DMS153 treated with DMSO at 0.1 percent for 48 hours (cell line): ENCODE data around the gene MOB1B.
"Not testable (repeated sequence)": the region's sequence is repeated elsewhere in the genome, so short reads cannot be mapped to it uniquely, and the experiment has no call there.

Source experiments
- DNase-seq: peaks from one replicate; lab custom pipeline; 2025; ENCODE audit not compliant: unreplicated experiment; lab: John Stamatoyannopoulos, UW

Gene MOB1B

DNA sequence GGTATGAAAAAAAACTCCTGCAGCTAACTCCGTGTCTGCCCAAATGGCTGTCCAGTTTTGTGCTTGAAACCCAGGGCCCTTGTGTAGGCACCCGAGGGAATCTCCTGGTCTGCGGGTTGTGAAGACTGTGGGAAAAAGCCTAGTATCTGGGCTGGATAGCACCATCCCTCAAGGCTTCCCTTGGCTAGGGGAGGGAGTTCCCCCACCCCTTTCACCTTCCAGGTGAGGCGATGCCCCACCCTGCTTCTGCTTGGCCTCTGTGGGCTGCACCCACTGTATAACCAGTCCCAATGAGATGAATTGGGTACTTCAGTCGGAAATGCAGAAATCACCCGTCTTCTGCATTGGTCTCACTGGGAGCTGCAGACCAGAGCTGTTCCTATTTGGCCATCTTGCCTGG lies 102.9 kb downstream of the MOB1B start:
- DNase-seq, result not testable (repeated sequence)

DNA sequence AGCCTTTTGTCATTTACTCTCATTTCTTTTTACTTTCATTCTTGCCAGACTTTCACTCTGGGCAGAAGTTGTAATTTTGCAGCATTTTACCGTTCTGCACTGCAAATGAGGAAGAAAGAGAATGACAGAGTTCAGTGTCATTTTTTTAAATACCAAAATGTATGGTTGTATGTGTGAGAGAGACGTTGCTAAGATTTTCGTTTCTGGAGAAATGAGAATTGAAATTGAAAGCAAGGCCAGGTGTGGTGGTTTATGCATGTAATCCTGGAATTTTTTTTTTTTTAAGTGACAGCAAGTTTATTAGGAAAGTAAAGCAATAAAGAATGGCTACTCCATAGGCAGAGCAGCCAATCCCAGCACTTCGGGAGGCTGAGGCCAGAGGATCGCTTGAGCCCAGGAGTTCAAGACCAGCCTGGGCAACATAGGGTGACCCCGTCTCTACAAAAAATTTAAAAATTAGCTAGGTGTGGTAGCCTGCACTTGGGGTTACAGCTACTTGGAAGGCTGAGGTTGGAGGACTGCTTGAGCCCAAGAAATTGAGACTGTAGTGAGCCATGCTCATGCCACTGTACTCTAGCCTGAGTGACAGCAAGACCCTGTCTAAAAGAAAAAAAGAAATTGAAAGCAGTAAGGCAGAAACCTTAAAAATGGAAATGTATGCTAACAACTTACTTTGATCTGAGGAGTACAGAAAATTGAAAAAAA lies 104.2 kb downstream of the MOB1B start:
- DNase-seq, result no peak

- no peak for DNase-seq
These were observed 106.0 kb downstream of the MOB1B start for GRCh38 chr4:71008196-71008595.

DNA sequence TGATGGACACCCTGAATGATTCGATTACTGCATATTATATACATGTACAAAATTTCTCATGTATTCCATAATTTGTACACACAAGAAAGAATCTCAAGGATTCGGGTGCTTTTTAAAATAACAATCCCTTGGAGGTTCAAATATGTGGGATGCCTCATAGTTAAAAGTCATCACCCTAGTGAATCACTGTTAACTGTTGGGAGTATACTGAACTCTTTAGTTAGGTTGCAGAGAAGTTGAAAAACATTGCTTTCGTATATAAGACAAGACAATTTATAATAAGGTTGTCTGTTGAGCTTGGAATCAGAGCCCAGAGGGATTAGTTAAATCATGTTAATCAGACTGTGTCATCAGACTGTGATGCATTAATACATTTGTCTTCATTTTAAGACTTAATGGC lies 106.9 kb downstream of the MOB1B start:
- no peak for DNase-seq

- DNase-seq, result no peak
These were observed 107.9 kb downstream of the MOB1B start for GRCh38 chr4:71009890-71010588.

- DNase-seq, result no peak
These were observed 109.3 kb downstream of the MOB1B start for GRCh38 chr4:71011451-71011850.

DNA sequence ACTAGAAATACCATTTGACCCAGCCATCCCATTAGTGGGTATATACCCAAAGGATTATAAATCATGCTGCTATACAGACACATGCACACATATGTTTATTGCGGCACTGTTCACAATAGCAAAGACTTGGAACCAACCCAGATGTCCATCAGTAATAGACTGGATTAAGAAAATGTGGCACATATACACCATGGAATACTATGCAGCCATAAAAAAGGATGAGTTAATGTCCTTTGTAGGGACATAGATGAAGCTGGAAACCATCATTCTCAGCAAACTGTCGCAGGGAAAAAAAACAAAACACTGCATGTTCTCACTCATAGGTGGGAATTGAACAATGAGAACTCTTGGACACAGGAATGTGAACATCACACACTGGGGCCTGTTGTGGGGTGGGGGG lies 115.2 kb downstream of the MOB1B start:
- DNase-seq, result not testable (repeated sequence)

- DNase-seq, result no peak
These were observed 118.4 kb downstream of the MOB1B start for GRCh38 chr4:71020611-71021010.

DNA sequence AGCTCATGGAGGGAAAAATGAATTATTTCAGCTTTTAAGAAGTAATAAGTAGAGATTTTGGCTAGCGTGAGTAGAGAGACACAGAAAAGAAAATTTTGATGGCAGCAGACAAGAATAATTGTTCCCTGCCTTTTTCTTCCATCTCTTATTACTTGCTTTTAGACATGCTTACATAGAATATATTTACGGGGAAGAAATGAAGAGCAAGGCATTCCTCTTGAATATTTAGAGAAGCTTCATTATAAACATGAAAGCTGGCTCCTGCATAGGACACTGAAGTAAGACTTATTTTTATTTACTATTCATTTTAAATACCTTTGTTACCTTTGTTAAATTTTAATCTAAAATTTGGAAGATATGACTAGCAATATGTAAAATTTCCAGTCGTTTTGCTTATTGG lies 123.5 kb downstream of the MOB1B start:
- DNase-seq, result no peak

DNA sequence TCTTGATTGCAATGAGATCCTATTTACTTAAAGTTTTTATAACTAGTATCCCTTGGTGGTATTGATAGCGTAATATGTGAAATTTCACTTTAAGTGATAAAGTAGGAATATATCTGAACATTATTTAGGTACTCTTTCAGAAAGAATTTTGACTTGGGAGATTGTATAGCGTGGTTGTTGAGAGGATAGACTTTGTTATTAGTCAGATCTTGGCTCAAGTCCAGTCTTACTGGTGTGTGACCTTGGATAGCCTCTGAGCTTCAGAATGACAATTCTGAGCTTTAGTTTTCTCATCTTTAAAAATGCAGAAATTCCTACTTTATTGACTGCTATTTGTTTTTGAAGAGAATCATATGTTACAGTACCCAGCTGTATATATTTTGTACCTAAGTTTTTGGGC lies 123.9 kb downstream of the MOB1B start:
- DNase-seq, result no peak

GRCh38 chr4:71027611-71028010 lies 125.4 kb downstream of the MOB1B start:
- no peak for DNase-seq

- DNase-seq, result no peak
These were observed 127.3 kb downstream of the MOB1B start for GRCh38 chr4:71029504-71029903.

DNA sequence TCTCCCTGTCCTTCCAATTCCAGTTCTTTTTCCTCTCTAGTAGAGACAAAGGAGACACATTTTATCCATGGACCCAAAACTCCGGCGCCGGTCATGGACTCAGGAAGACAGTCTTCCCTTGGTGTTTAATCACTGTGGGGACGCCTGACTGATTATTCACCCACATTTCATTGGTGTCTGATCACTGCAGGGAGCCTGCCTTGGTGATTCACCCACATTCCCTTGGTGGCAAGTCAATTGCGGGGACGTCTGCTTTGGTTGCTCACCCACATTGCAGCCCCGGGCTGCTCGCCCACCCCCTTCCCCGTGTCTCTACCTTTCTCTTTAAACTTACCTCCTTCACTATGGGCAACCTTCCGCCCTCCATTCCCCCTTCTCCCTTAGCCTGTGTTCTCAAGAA lies 129.9 kb downstream of the MOB1B start:
- not testable (repeated sequence) for DNase-seq
